A549 (cell line): ENCODE measurements around the gene ISL1. TPM values are rescaled to one million over a fixed set of nuclear protein-coding genes. Genes with fewer than 3 reads are reported as not detected.

Experiments used
- ATAC-seq, 2 experiments: fragments of 200-7000 bp in 1 of 2; fragments of >200 bp in 1 of 2; cut with Nextera tagmentation in 1 of 2; cut with Tn5 transposase in 1 of 2; 3 replicates each; pipeline versions ENCODE4 v1.8.0 to v1.9.1; 2018 to 2020; ENCODE audit warnings: mild to moderate bottlenecking in 1 of 2, moderate library complexity in 1 of 2
- CTCF ChIA-PET: fragments of 300-600 bp; sonication (Branson Sonifier 250); formaldehyde crosslinking; extraction: SDS; loops from one replicate; lab custom pipeline; 2021; ENCODE audit warnings: antibody characterized with exemption, inconsistent platforms; lab: Yijun Ruan, JAX
- POLR2A ChIA-PET: fragments of 350-600 bp; formaldehyde crosslinking; extraction: SDS; loops from one replicate; lab custom pipeline; 2021; ENCODE audit warnings: antibody characterized with exemption, inconsistent platforms; lab: Yijun Ruan, JAX
- DNase-seq, 2 experiments: peaks; one replicate each; pipeline versions ENCODE4 v3.0.0 to v3.0.0-alpha.2; 2011 to 2016; ENCODE audit warnings: low read depth in 1 of 2, low spot score in 1 of 2
- FAIRE-seq: peaks from 2 replicates; lab custom pipeline; 2011; peaks lifted over from hg19 to GRCh38; lab: Jason Lieb, UNC
- H3K27ac ChIP-seq, 2 experiments: fragments of >200 bp; sonication (Bioruptor Twin); formaldehyde crosslinking; 3 replicates each; pipeline ENCODE4 v1.5.1; 2016 to 2017
- H3K4me1 ChIP-seq: fragments of >200 bp; sonication (Bioruptor Twin); formaldehyde crosslinking; 3 replicates; pipeline ENCODE4 v1.6.1; 2016
- H3K4me2 ChIP-seq: fragments of >200 bp; sonication (Bioruptor Twin); formaldehyde crosslinking; 3 replicates; pipeline ENCODE4 v1.6.1; 2016
- H3K4me3 ChIP-seq: fragments of >200 bp; sonication (Bioruptor Twin); formaldehyde crosslinking; 3 replicates; pipeline ENCODE4 v1.5.1; 2016
- H3K9me3 ChIP-seq: fragments of >200 bp; sonication (Bioruptor Twin); formaldehyde crosslinking; 3 replicates; pipeline ENCODE4 v1.6.1; 2016
- CBX2 ChIP-seq: fragments of 200-600 bp; sonication (generic); IDR thresholded peaks from 2 replicates; pipeline ENCODE4 v1.6.1; 2016; ENCODE audit warnings: low read depth, mild to moderate bottlenecking, borderline replicate concordance
- CEBPB ChIP-seq, 2 experiments: fragments of >200 bp in 1 of 2; sonication (Bioruptor Twin) in 1 of 2; formaldehyde crosslinking in 1 of 2; IDR thresholded peaks; 2 replicates each; pipeline ENCODE4 v1.6.1; 2012 to 2016
- CTCF ChIP-seq: fragments of >200 bp; sonication (Bioruptor Twin); formaldehyde crosslinking; IDR thresholded peaks from 3 replicates; pipeline ENCODE4 v1.5.1; 2016
- EHF ChIP-seq: fragments of 250-450 bp; sonication (Bioruptor Pico); IDR thresholded peaks from 2 replicates; pipeline ENCODE4 v1.5.0; 2020; ENCODE audit warnings: mild to moderate bottlenecking
- EP300 ChIP-seq, 2 experiments: fragments of >200 bp; sonication (Bioruptor Twin); formaldehyde crosslinking; IDR thresholded peaks; 2 replicates in 1 of 2; 3 replicates in 1 of 2; pipeline ENCODE4 v1.6.1; 2016 to 2017
- FOSB ChIP-seq: fragments of 250-450 bp; sonication (Bioruptor Pico); IDR thresholded peaks from 2 replicates; pipeline ENCODE4 v1.5.0; 2020; ENCODE audit warnings: mild to moderate bottlenecking, moderate library complexity
- FOSL2 ChIP-seq, 2 experiments: fragments of 450-650 bp in 1 of 2; fragments of >200 bp in 1 of 2; sonication (Bioruptor Twin) in 1 of 2; formaldehyde crosslinking; IDR thresholded peaks; 2 replicates each; pipeline versions ENCODE4 v1.5.0 to v1.6.1; 2016 to 2020; ENCODE audit warnings: mild to moderate bottlenecking in 1 of 2, moderate library complexity in 1 of 2
- FOXS1 ChIP-seq: fragments of 250-450 bp; sonication (Bioruptor Pico); IDR thresholded peaks from 2 replicates; pipeline ENCODE4 v1.5.0; 2020; ENCODE audit warnings: mild to moderate bottlenecking, moderate library complexity
- GATA3 ChIP-seq: IDR thresholded peaks from 2 replicates; pipeline ENCODE4 v1.6.1; 2012; ENCODE audit warnings: borderline replicate concordance
- HEYL ChIP-seq: fragments of 250-450 bp; sonication (Bioruptor Pico); IDR thresholded peaks from 2 replicates; pipeline ENCODE4 v1.8.0; 2021; ENCODE audit warnings: mild to moderate bottlenecking, moderate library complexity
- HOXB5 ChIP-seq: fragments of 250-450 bp; sonication (Bioruptor Pico); IDR thresholded peaks from 2 replicates; pipeline ENCODE4 v1.5.0; 2020; ENCODE audit warnings: mild to moderate bottlenecking, moderate library complexity
- JUNB ChIP-seq: fragments of >200 bp; sonication (Bioruptor Twin); formaldehyde crosslinking; IDR thresholded peaks from 2 replicates; pipeline ENCODE4 v1.6.1; 2016
- KDM1A ChIP-seq: fragments of 200-600 bp; sonication (generic); IDR thresholded peaks from 2 replicates; pipeline ENCODE4 v1.6.1; 2016; ENCODE audit warnings: low read depth, mild to moderate bottlenecking
- MAFK ChIP-seq: fragments of 450-650 bp; IDR thresholded peaks from 2 replicates; pipeline ENCODE4 v1.6.1; 2014; ENCODE audit not compliant: partially characterized antibody
- MAZ ChIP-seq: fragments of 150-350 bp; IDR thresholded peaks from 2 replicates; pipeline ENCODE4 v1.6.1; 2014; ENCODE audit warnings: antibody characterized with exemption, low read depth, low read length, borderline replicate concordance
- MYC ChIP-seq: IDR thresholded peaks from 2 replicates; pipeline ENCODE4 v1.6.1; 2012; ENCODE audit warnings: mild to moderate bottlenecking, inconsistent platforms, low read length, improper control_type of control experiment, borderline replicate concordance
- NFE2L2 ChIP-seq: fragments of 150-350 bp; conservative IDR thresholded peaks from 2 replicates; pipeline ENCODE4 v1.6.1; 2014; ENCODE audit warnings: low read length
- POLR2A ChIP-seq: IDR thresholded peaks from 2 replicates; pipeline ENCODE4 v1.6.1; 2012; ENCODE audit warnings: mild to moderate bottlenecking, low read length
- POLR2AphosphoS2 ChIP-seq: conservative IDR thresholded peaks from 2 replicates; pipeline ENCODE4 v1.6.1; 2012; ENCODE audit warnings: low read length, improper control_type of control experiment, inconsistent platforms
- RAD21 ChIP-seq, 2 experiments: fragments of >200 bp in 1 of 2; sonication (Bioruptor Twin) in 1 of 2; formaldehyde crosslinking in 1 of 2; IDR thresholded peaks in 1 of 2; conservative IDR thresholded peaks in 1 of 2; 2 replicates in 1 of 2; 3 replicates in 1 of 2; pipeline ENCODE4 v1.6.1; 2012 to 2018; ENCODE audit warnings: inconsistent platforms in 1 of 2
- RARB ChIP-seq: fragments of 250-450 bp; sonication (Bioruptor Pico); IDR thresholded peaks from 2 replicates; pipeline ENCODE4 v1.8.0; 2021; ENCODE audit warnings: mild to moderate bottlenecking, moderate library complexity
- RCOR1 ChIP-seq: fragments of 150-350 bp; IDR thresholded peaks from 2 replicates; pipeline ENCODE4 v1.6.1; 2014; ENCODE audit warnings: antibody characterized with exemption, low read length, low read depth
- RFX5 ChIP-seq: fragments of 450-650 bp; IDR thresholded peaks from 2 replicates; pipeline ENCODE4 v1.7.1; 2014; ENCODE audit warnings: antibody characterized with exemption, mild to moderate bottlenecking, moderate library complexity
- SMC3 ChIP-seq: fragments of >200 bp; sonication (Bioruptor Twin); formaldehyde crosslinking; IDR thresholded peaks from 3 replicates; pipeline ENCODE4 v1.6.1; 2018; ENCODE audit warnings: inconsistent platforms
- SREBF2 ChIP-seq: fragments of 450-650 bp; IDR thresholded peaks from 2 replicates; pipeline ENCODE4 v1.6.1; 2014; ENCODE audit warnings: mild to moderate bottlenecking, moderate library complexity
- TFCP2L1 ChIP-seq: fragments of 250-450 bp; sonication (Bioruptor Pico); IDR thresholded peaks from 2 replicates; pipeline ENCODE4 v1.5.0; 2021; ENCODE audit warnings: mild to moderate bottlenecking
- ZNF302 ChIP-seq: fragments of 250-450 bp; sonication (Bioruptor Pico); IDR thresholded peaks from 2 replicates; pipeline ENCODE4 v1.9.0; 2021; ENCODE audit warnings: inconsistent platforms, mild to moderate bottlenecking, moderate library complexity
- ZSCAN20 ChIP-seq: fragments of 250-450 bp; sonication (Bioruptor Pico); IDR thresholded peaks from 2 replicates; pipeline ENCODE4 v1.8.0; 2022; ENCODE audit warnings: mild to moderate bottlenecking, moderate library complexity
- WGBS: methylation state at CpG from one replicate; pipeline ENCODE4 v1.1.6; 2017; ENCODE audit errors: missing lambda C conversion rate; 5-methylcytosine and 5-hydroxymethylcytosine counted together
- polyA plus RNA-seq, 4 experiments: library from polyadenylated mRNA; depleted of rRNA in 3 of 4; stranded (reverse); fragments of >200 nt; fragmentation: RNase III in 1 of 4; extraction: RNeasy Plus Mini Kit Qiagen cat#74134 plus additional on column Dnase treatment in 1 of 4; gene quantifications; 2 replicates in 3 of 4; 3 replicates in 1 of 4; pipeline ENCODE4 v1.2.3, GENCODE V29; 2011 to 2017
- TF ChIP-seq, protein P1 (sequence below): fragments of 250-450 bp; sonication (Bioruptor Pico); IDR thresholded peaks from 2 replicates; pipeline ENCODE4 v1.5.0; 2020; ENCODE audit warnings: low read depth, mild to moderate bottlenecking, moderate library complexity
- TF ChIP-seq, protein P2 (sequence below): IDR thresholded peaks from 2 replicates; pipeline ENCODE4 v1.6.1; 2012

Gene ISL1
- polyA plus RNA-seq, 2 of the 4 experiments (the other 2 are of a cell fraction), result not detected

DNA sequence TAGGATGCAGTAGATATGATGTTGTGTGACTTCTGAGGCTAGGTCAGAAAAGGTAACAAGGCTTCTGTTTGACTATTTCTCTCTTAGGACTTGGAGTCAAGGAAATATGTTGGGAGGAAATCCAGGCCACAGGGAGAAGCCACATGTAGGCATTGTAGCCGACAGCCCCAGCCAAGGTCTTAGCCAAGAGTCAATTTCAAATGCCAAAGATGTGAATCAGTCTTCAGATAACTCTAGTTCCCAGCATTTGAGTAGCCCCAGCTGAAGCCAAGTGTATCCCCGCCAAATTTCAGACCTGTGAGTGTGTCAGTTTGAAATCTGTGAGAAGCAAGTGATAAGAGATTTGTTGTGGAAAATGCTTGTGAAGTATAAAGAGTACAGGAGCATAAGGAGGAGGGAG lies 38.1 kb upstream of the ISL1 start:
- CTCF ChIA-PET, result no interaction called here
- ATAC-seq (no peak), DNase-seq (no peak), FAIRE-seq (no peak)
- Histone ChIP-seq H3K27ac (no peak overlapping the region), H3K9me3 (no peaks in the 10 kb centered on the region), H3K4me3 (no peak overlapping the region), H3K4me1 (no peaks in the 10 kb centered on the region), H3K4me2 (no peak overlapping the region)
- POLR2A ChIA-PET, result no interaction called here
- WGBS, result 0% methylated on average over 2 of the region's 2 CpGs
- TF ChIP-seq CBX2 (no peak), CEBPB (IDR thresholded peaks at IDR 0.05) (no peak), HEYL (CRISPR knock-in tag) (no peak), ZNF302 (CRISPR knock-in tag) (no peak), EP300 (IDR thresholded peaks at IDR 0.05) (no peak), RARB (CRISPR knock-in tag) (no peak), RAD21 (conservative IDR thresholded peaks at IDR 0.05 in 1 of 2, IDR thresholded peaks at IDR 0.05 in 1 of 2) (no peak), EHF (CRISPR knock-in tag) (no peak), SMC3 (no peak), JUNB (no peak), ZSCAN20 (no peak), RCOR1 (no peak), POLR2AphosphoS2 (no peak)
- TF ChIP-seq, protein P1, sequence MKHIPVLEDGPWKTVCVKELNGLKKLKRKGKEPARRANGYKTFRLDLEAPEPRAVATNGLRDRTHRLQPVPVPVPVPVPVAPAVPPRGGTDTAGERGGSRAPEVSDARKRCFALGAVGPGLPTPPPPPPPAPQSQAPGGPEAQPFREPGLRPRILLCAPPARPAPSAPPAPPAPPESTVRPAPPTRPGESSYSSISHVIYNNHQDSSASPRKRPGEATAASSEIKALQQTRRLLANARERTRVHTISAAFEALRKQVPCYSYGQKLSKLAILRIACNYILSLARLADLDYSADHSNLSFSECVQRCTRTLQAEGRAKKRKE (CRISPR knock-in tag), result no peak
- TF ChIP-seq, protein P2, sequence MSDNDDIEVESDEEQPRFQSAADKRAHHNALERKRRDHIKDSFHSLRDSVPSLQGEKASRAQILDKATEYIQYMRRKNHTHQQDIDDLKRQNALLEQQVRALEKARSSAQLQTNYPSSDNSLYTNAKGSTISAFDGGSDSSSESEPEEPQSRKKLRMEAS, result no peak

DNA sequence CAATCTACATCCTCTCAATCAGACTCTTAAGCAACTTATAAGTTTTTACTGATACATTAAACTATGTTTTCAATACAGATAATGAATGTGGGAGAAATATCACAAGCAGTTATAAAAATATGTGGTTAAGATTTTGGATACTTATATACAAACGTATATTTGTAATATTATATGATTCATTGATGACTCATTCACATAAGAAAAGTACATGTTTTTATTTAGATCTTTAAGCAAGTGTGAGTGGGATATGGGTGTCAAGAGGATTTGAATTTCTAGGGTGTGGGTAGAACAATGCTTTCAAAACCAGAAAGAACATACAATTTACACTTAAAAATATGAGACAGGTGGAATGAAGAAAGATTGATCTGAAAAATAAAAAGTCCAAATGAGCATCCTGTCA lies 36.1 kb upstream of the ISL1 start:
- Histone ChIP-seq H3K4me3 (no peak overlapping the region), H3K4me1 (no peaks in the 10 kb centered on the region), H3K9me3 (no peaks in the 10 kb centered on the region), H3K27ac (no peak overlapping the region), H3K4me2 (no peak overlapping the region)
- FAIRE-seq, result no peak
- no peak for DNase-seq
- ChIA-PET POLR2A (no interaction called here), CTCF (no interaction called here)
- ATAC-seq, result no peak
- 2% methylated on average over 1 of the region's 1 CpG for WGBS
- TF ChIP-seq RFX5 (no peak), MAFK (no peak), KDM1A (no peak), MYC (no peak), FOSL2 (IDR thresholded peaks at IDR 0.05) (no peak), FOSL2 (CRISPR knock-in tag; IDR thresholded peaks at IDR 0.05) (peak; percentile 49), HOXB5 (no peak)

GRCh38 chr5:51347704-51348103 lies 35.5 kb upstream of the ISL1 start:
- FAIRE-seq, result peak; percentile 61
- H3K4me1 ChIP-seq, result no peaks in the 10 kb centered on the region
- ChIA-PET CTCF (interaction anchor here (1.2 kb wide), 1 partner anchor 385 kb away, joined by 3 read pairs; no protein-coding TSS in a partner anchor), POLR2A (no interaction called here)
- 3% methylated on average over 2 of the region's 2 CpGs for WGBS
- no peak for ATAC-seq
- no peak for TF ChIP-seq ZSCAN20
- TF ChIP-seq HOXB5, result no peak
- no peak for TF ChIP-seq GATA3
- TF ChIP-seq FOXS1, result no peak
- TF ChIP-seq SREBF2, result no peak
- TF ChIP-seq MAZ, result no peak
- TF ChIP-seq POLR2A, result no peak
- TF ChIP-seq FOSB, result no peak
- no peak for TF ChIP-seq MAFK
- TF ChIP-seq, protein P1 (CRISPR knock-in tag), result no peak
- no peak for TF ChIP-seq TFCP2L1 (CRISPR knock-in tag)
- no peak for TF ChIP-seq CTCF
- TF ChIP-seq, protein P2, result no peak
- no peak for TF ChIP-seq NFE2L2
- no peak overlapping the region for H3K4me2 ChIP-seq
- no peaks in the 10 kb centered on the region for H3K9me3 ChIP-seq
- no peak overlapping the region for H3K27ac ChIP-seq
- H3K4me3 ChIP-seq, result no peak overlapping the region
- peak in 1 of 2 experiments; percentile 8 for DNase-seq
